IMR-90 (cell line): Measurements from ENCODE around the gene SFR1. TPM values are rescaled to one million over a fixed set of nuclear protein-coding genes. Genes with fewer than 3 reads are reported as not detected.

Experiments used
- ATAC-seq: fragments of 200-7000 bp; cut with Tn5 transposase; 2 replicates; pipeline ENCODE4 v1.9.1; 2020; ENCODE audit warnings: low read depth, mild to moderate bottlenecking, moderate library complexity
- BruUV-seq: library from RNA; stranded (reverse); fragments of 400-500 nt; replicated peaks from 2 replicates; lab custom pipeline; 2021; lab: Mats Ljungman, UMichigan
- CTCF ChIA-PET: fragments of 300-600 bp; formaldehyde crosslinking; extraction: SDS; loops from one replicate; lab custom pipeline; 2021; ENCODE audit warnings: antibody characterized with exemption; lab: Yijun Ruan, JAX
- POLR2A ChIA-PET: fragments of 300-600 bp; sonication (Branson Sonifier 250); formaldehyde crosslinking; loops from one replicate; lab custom pipeline; 2022; ENCODE audit warnings: antibody characterized with exemption; ENCODE audit not compliant: unreplicated experiment; lab: Charles Lee
- DNase-seq: peaks from one replicate; pipeline ENCODE4 v3.0.0; 2013
- H2AFZ ChIP-seq: replicated peaks from 2 replicates; pipeline ENCODE3; 2013; ENCODE audit warnings: low read length, mild to moderate bottlenecking; ENCODE audit not compliant: poor library complexity
- H2AK5ac ChIP-seq: 2 replicates; pipeline ENCODE4 v1.6.1; 2013; ENCODE audit warnings: low read depth, low read length, inconsistent platforms
- H2AK9ac ChIP-seq: replicated peaks from 2 replicates; pipeline ENCODE3; 2013; ENCODE audit warnings: mild to moderate bottlenecking, low read depth, low read length, moderate library complexity; ENCODE audit not compliant: poor library complexity
- H2BK120ac ChIP-seq: 2 replicates; pipeline ENCODE4 v1.6.1; 2013; ENCODE audit warnings: low read depth, low read length, inconsistent platforms
- H2BK15ac ChIP-seq: 3 replicates; pipeline ENCODE4 v1.6.1; 2013; ENCODE audit warnings: low read depth, low read length, inconsistent platforms
- H2BK20ac ChIP-seq: 2 replicates; pipeline ENCODE4 v1.6.1; 2013; ENCODE audit warnings: low read depth, mild to moderate bottlenecking, inconsistent platforms, low read length, moderate library complexity
- H2BK5ac ChIP-seq: 2 replicates; pipeline ENCODE4 v1.6.1; 2013; ENCODE audit warnings: mild to moderate bottlenecking, low read depth, low read length, inconsistent platforms; ENCODE audit not compliant: poor library complexity, severe bottlenecking
- H3K14ac ChIP-seq: replicated peaks from 2 replicates; pipeline ENCODE4 v1.6.1; 2013; ENCODE audit warnings: low read depth, low read length, inconsistent platforms
- H3K18ac ChIP-seq: 2 replicates; pipeline ENCODE4 v1.6.1; 2013; ENCODE audit warnings: low read depth, low read length, control low read depth
- H3K23ac ChIP-seq: 2 replicates; pipeline ENCODE4 v1.6.1; 2013; ENCODE audit warnings: low read depth, low read length, inconsistent platforms
- H3K27ac ChIP-seq: 2 replicates; pipeline ENCODE4 v1.5.1; 2013; ENCODE audit warnings: mild to moderate bottlenecking, control low read depth, low read length; ENCODE audit not compliant: insufficient read depth
- H3K27me3 ChIP-seq: 2 replicates; pipeline ENCODE4 v1.6.1; 2013; ENCODE audit warnings: low read length; ENCODE audit not compliant: control insufficient read depth, insufficient read depth
- H3K36me3 ChIP-seq: 2 replicates; pipeline ENCODE4 v1.6.1; 2013; ENCODE audit warnings: low read length, mixed read lengths; ENCODE audit not compliant: control insufficient read depth, insufficient read depth
- H3K4ac ChIP-seq: 2 replicates; pipeline ENCODE4 v1.6.1; 2013; ENCODE audit warnings: low read depth, low read length, inconsistent platforms
- H3K4me1 ChIP-seq: 2 replicates; pipeline ENCODE4 v1.6.1; 2013; ENCODE audit warnings: low read length, mixed read lengths; ENCODE audit not compliant: control insufficient read depth, insufficient read depth
- H3K4me2 ChIP-seq: 2 replicates; pipeline ENCODE4 v1.6.1; 2013; ENCODE audit warnings: low read depth, mild to moderate bottlenecking, control low read depth, low read length, moderate library complexity
- H3K4me3 ChIP-seq: 2 replicates; pipeline ENCODE4 v1.5.1; 2013; ENCODE audit warnings: low read depth, mild to moderate bottlenecking, control low read depth, low read length, moderate library complexity; ENCODE audit not compliant: insufficient read depth
- H3K56ac ChIP-seq: 2 replicates; pipeline ENCODE4 v1.6.1; 2013; ENCODE audit warnings: low read length, inconsistent platforms; ENCODE audit not compliant: insufficient read depth; ENCODE audit errors: extremely low read depth
- H3K79me1 ChIP-seq, 2 experiments: 2 replicates each; pipeline ENCODE4 v1.6.1; 2013; ENCODE audit warnings: low read length in 2 of 2, inconsistent platforms in 1 of 2, low read depth in 1 of 2
- H3K9ac ChIP-seq: 2 replicates; pipeline ENCODE4 v1.6.1; 2013; ENCODE audit warnings: low read depth, low read length, control low read depth
- H3K9me1 ChIP-seq: 2 replicates; pipeline ENCODE4 v1.6.1; 2013; ENCODE audit warnings: low read length, inconsistent platforms; ENCODE audit not compliant: insufficient read depth
- H3K9me3 ChIP-seq: 2 replicates; pipeline ENCODE4 v1.6.1; 2013; ENCODE audit warnings: low read length; ENCODE audit not compliant: control insufficient read depth, insufficient read depth
- H4K20me1 ChIP-seq: 2 replicates; pipeline ENCODE4 v1.6.1; 2013; ENCODE audit warnings: low read length, inconsistent platforms; ENCODE audit not compliant: insufficient read depth
- H4K5ac ChIP-seq: 2 replicates; pipeline ENCODE4 v1.6.1; 2013; ENCODE audit warnings: mild to moderate bottlenecking, low read depth, low read length, control low read depth
- H4K8ac ChIP-seq, 2 experiments: 2 replicates each; pipeline ENCODE4 v1.6.1; 2013; ENCODE audit warnings: low read depth in 2 of 2, low read length in 2 of 2, control low read depth in 1 of 2, inconsistent platforms in 1 of 2
- H4K91ac ChIP-seq: 2 replicates; pipeline ENCODE4 v1.6.1; 2013; ENCODE audit warnings: low read depth, low read length, inconsistent platforms; ENCODE audit not compliant: insufficient read depth
- BHLHE40 ChIP-seq: fragments of 150-350 bp; IDR thresholded peaks from 2 replicates; pipeline ENCODE4 v1.6.1; 2016; ENCODE audit warnings: mild to moderate bottlenecking, low read depth, low read length
- MXI1 ChIP-seq: IDR thresholded peaks from 2 replicates; pipeline ENCODE4 v1.6.1; 2012; ENCODE audit warnings: low read depth, mild to moderate bottlenecking, low read length, moderate library complexity, borderline replicate concordance
- RAD21 ChIP-seq: IDR thresholded peaks from 2 replicates; pipeline ENCODE4 v1.6.1; 2012; ENCODE audit warnings: low read length, improper control_type of control experiment
- RCOR1 ChIP-seq: IDR thresholded peaks from 2 replicates; pipeline ENCODE4 v1.6.1; 2012; ENCODE audit warnings: mild to moderate bottlenecking, low read length, improper control_type of control experiment; ENCODE audit not compliant: insufficient replicate concordance
- RFX5 ChIP-seq: IDR thresholded peaks from 2 replicates; pipeline ENCODE4 v1.8.0; 2012; ENCODE audit warnings: low read depth, mild to moderate bottlenecking, low read length, moderate library complexity
- SMC3 ChIP-seq: fragments of 150-350 bp; IDR thresholded peaks from 2 replicates; pipeline ENCODE4 v1.6.1; 2016; ENCODE audit warnings: low read depth, mild to moderate bottlenecking, antibody characterized with exemption, low read length, moderate library complexity
- WGBS, 2 experiments: methylation state at CpG; one replicate each; pipeline versions ENCODE4 v1.1.5 to v1.1.7; 2013; ENCODE audit warnings: missing lambda C conversion rate in 2 of 2; ENCODE audit not compliant: insufficient read length in 1 of 2; ENCODE audit errors: extremely low coverage in 2 of 2; 5-methylcytosine and 5-hydroxymethylcytosine counted together
- dilution Hi-C: fragments of 300-500 bp; cut with HindIII; formaldehyde crosslinking; loops from one replicate; pipeline ENCODE4 v1.14.3; 2018; ENCODE audit warnings: low sequenced_read_pairs; ENCODE audit not compliant: unreplicated experiment
- in situ Hi-C: fragments of 300-500 bp; cut with MboI; formaldehyde crosslinking; loops from 3 replicates; pipeline ENCODE4 v1.14.3; 2019; ENCODE audit warnings: low sequenced_read_pairs, inconsistent platforms, mixed read lengths
- intact Hi-C: fragments of 100-400 bp; cut with micrococcal nuclease; formaldehyde crosslinking; loops from 2 replicates; pipeline ENCODE4 v1.10.0; 2022
- polyA plus RNA-seq, 3 experiments: library from polyadenylated mRNA; depleted of rRNA; stranded (reverse); fragments of >200 nt; gene quantifications; 2 replicates each; pipeline ENCODE4 v1.2.3, GENCODE V29; 2012; ENCODE audit warnings: low replicate concordance in 1 of 3
- total RNA-seq: library from RNA; depleted of rRNA; stranded (reverse); fragments of >200 nt; gene quantifications from 2 replicates; pipeline ENCODE4 v1.2.3, GENCODE V29; 2012

Gene SFR1
- total and polyA plus RNA-seq, 2 of the 4 experiments (the other 2 are of a cell fraction) = 1.6 to 2.3 TPM

DNA sequence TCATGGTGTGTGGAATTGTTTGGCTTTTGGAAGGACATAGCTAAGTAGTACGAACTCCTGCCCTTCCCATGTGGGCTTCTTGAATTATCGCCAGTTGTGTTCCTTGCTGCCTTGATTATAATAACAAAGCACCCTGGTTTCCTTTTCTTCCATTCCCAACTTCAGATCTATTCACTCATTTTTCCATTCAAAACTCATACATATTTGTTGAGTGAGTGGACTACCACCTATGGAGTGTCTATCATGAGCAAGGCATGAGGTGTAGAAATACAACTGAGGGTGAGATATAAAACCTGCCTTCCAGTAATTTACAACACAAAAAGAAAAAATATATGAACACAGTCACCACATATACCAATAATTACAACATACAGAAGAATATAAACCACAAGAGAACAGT is 31.4 kb upstream of the SFR1 start:
- Histone ChIP-seq H2BK5ac (no peak overlapping the region), H2AK5ac (no peak overlapping the region; the same call in 1 of the 2 replicates), H4K8ac (no peak overlapping the region), H3K9me3 (0 out of 2 replicates have a peak, but pooled peaks cover 1% of the 10 kb centered on the region), H3K79me1 (no peaks in the 10 kb centered on the region), H4K20me1 (no peaks in the 10 kb centered on the region), H2AK9ac (no peak overlapping the region), H3K56ac (no peak overlapping the region), H3K14ac (no peak overlapping the region), H3K27me3 (no peaks in the 10 kb centered on the region; the same call in 1 of the 2 replicates), H3K4me2 (no peak overlapping the region; the same call in 1 of the 2 replicates), H3K36me3 (no peaks in the 10 kb centered on the region), H3K23ac (no peak overlapping the region), H3K4ac (no peak overlapping the region), H4K91ac (no peak overlapping the region), H2BK120ac (no peak overlapping the region), H3K18ac (no peak overlapping the region), H3K9ac (no peak overlapping the region), H3K9me1 (0 out of 2 replicates have a peak, but pooled peaks cover 4% of the 10 kb centered on the region), H2BK20ac (no peak overlapping the region), H2BK15ac (no peak overlapping the region), H3K27ac (no peak overlapping the region), H3K4me1 (no peaks in the 10 kb centered on the region; the same call in 1 of the 2 replicates), H4K5ac (no peak overlapping the region), H3K4me3 (no peak overlapping the region), H2AFZ (no peak overlapping the region)
- no TSS peak for BruUV-seq
- ChIA-PET CTCF (no interaction called here), POLR2A (interaction anchor here (0.6 kb wide), 1 partner anchor 10 kb away, joined by 3 read pairs; no protein-coding TSS in a partner anchor)
- dilution Hi-C loops = no loop called here
- DNase-seq = peak; percentile 16
- in situ Hi-C loops = no loop called here
- ATAC-seq = no peak
- WGBS, 2 experiments = no CpG with 5 or more reads among the region's 2 CpGs
- no peak for TF ChIP-seq BHLHE40
- no peak for TF ChIP-seq MXI1
- TF ChIP-seq RCOR1 = no peak
- TF ChIP-seq RAD21 = no peak
- TF ChIP-seq RFX5 = no peak
- TF ChIP-seq SMC3 = no peak
- intact Hi-C loops = no loop called here
